ENCODE results near the gene CTNND2.

CTNND2 gene

GRCh38 chr5:11760934-11761603 lies 143.2 kb downstream of the CTNND2 start:
- DNase-seq = peak in 1 of 2 donors; percentile 11

DNA sequence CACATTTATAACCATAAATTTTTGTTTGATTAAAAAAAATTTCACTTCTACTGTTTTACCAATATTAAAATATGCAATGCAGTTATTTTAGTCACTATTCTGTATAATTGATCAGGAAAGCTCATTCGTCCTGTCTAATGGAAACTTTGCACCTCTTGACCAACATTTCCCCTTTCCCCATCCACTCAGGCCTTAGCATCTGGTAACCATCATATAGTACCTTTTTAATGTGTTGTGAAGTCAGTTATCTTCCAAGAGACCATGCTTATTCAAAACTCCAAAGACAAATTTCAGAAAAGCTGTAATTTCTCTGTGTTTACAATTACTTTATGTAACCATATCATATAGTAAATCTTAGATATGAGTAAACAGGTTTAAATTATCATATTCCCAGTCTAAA lies 145.9 kb downstream of the CTNND2 start:
- DNase-seq = no peak

DNA sequence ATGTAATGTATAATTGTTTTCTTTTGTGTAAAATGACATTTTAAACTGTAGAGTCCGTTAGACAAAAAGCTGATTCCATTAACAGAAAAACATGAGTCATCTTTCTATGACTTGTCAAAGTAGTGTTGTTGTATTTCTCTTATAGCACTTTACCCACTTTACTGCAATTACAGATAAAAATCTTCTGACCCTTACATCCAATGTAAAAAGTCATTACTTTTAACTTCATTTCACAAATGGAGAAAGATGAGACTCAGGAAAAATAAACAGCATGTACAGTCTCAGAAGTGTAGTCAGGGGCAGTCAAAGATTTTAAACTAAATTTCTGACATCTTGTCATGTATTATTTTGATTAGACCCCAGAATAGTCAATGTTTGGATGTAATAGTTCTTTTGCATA lies 146.6 kb downstream of the CTNND2 start:
- DNase-seq = no peak

- no peak for DNase-seq
Observed at GRCh38 chr5:11737010-11737409, 167.2 kb downstream of the CTNND2 start.

DNA sequence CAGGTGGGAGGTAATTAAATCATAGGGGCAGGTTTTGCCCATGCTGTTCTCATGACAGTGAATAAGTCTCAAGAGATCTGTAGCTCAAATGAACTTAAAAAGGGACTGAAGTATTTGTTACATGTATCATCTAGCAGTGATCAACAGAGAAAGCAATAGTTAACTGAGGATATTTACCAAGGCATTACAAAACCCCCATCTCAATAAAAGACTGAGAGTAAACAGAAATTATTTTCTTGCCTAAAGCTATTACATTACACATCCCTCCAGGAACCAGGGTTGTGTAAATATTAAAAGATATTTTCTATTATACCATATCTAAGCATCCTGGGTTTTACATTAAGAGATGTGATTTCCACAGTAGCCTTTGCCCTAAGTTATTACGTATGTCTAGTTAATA lies 169.9 kb downstream of the CTNND2 start:
- no peak for DNase-seq

- no peak for DNase-seq
Observed at GRCh38 chr5:11733840-11734192, 170.4 kb downstream of the CTNND2 start.

DNA sequence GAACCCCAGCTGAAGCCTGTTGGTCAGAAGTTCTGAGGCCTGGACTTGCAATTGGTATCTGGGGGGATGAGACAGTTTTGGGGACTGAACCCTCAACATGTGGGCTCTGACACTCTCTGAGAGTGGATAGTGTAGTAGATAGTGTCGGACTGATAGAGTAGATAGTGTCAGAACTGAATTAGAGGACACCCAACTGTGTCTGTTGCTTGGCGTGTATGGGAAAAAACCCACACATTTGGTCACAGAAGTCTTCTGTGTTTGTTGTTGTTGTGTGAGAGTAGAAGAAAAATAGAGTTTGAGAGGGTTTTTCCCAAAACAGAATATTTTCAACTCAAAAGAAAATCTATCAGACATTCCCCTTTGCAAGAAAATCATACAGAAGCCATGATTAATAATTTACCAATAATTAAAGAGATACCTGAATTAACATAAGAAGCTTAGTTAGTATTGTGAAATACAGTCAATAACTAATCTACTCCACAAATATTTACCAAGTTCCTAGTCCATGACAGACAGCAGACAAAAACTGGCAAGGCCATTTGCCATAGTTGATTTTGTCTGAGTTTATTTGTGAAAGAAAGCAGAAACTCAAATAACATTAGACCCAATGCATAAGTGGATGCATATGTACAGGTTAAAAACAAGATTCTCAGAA lies 170.9 kb downstream of the CTNND2 start:
- DNase-seq = no peak

DNA sequence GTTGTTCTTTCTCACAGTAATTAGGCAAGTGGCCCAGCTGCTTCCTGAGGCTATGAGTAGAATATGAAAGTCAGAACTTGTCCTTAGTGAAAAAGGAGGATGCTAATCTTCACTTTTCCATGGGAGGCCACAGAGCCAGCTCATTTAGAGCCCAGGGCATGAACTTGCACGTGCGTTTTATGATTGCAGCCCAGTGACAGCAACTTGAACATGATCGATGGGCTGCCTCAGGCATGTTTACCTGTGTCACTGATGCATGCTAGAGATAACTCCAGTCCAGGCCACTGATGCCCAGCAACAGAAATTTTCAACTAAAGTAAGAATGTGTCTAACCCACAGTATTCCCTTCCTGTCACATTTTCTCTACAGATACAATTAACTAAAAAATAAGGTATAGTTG lies 179.3 kb downstream of the CTNND2 start:
- no peak for DNase-seq

DNA sequence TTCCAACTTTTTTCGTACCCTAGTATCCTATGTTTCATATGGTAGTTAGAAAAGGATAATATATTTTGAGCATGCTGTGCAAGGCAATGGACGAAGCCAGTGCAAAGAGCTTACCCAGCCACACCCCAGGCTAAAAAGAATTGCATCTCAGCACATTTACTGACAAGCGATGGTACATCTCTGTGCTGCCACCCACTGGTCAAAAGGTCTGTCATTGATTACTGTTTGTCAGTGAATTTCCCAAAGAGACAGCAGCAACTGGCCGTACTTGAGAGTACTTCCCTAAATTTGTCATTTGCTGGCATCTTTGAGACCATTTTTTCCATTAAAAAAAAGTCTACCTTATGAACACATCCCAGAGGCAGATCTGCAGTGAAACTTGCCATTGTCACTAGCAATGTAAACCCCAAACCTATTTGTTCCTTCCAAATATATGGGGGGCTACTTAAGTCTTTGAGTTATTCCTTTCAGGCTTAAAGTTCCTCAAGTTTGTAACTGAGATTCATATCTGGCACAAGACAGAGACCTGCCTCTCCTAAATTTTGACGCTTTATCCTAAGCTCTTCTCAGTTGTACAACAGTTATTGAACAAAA lies 184.3 kb downstream of the CTNND2 start:
- DNase-seq = peak; percentile 63 to 78

- peak in 1 of 2 donors; percentile 31 for DNase-seq
Observed at GRCh38 chr5:11715461-11716196, 188.6 kb downstream of the CTNND2 start.

- DNase-seq = no peak
Observed at GRCh38 chr5:11711932-11712331, 192.3 kb downstream of the CTNND2 start.

- peak in 1 of 2 donors; percentile 4 for DNase-seq
Observed at GRCh38 chr5:11709021-11709420, 195.2 kb downstream of the CTNND2 start.

- no peak for DNase-seq
Observed at GRCh38 chr5:11704916-11705315, 199.3 kb downstream of the CTNND2 start.

DNA sequence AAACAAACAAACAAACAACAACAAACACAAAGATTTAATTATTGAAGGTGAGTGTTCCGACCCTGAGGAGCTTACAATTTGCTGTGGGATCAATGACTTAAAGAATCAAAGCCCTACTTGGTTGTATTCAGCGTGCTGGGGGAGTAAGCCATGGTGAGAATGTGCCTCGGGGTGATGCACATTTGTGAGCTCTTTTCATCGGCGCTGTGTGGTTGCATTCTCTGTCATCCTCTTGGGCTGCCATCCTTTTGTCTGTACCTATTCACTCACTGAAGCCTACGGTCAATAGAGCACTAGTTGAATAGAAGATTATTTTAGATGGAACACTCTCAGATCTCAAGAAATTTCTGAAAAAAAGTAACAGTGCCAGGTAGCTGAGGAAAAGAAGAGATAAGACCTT lies 203.9 kb downstream of the CTNND2 start:
- no peak for DNase-seq

DNA sequence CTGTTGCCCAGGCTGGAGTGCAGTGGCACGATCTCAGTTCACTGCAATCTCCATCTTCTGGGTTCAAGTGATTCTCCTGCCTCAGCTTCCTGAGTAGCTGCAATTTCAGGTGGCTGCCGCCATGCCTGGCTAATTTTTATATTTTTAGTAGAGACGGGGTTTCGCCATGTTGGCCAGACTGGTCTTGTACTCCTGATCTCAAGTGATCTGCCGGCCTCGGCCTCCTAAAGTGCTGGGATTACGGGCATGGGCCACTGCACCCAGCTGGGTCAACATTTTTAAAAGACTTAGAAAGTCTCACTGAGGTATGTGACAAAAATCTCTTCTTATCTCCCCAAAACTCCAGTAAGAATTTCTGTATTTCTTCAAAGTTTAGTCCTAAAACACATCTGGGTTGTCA lies 211.6 kb downstream of the CTNND2 start:
- no peak for DNase-seq

DNA sequence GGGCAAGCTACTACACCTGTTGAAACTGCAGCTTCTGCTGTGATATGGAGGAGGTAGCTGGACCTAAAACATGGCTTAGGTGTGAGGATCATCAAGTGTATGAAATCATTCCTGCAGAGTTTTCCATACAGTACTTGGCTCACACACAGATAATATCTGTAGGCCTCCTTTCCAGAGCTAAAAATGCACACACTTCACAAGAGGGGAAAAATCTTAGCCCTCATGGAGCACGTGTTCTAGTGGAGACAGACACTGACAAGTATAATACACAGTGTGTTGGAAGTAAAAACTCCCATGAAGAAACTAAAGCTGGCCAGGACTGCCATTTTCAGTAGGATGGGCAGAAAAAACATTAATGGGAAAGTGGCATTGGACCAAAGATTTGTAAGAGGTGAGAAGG lies 216.7 kb downstream of the CTNND2 start:
- DNase-seq = no peak

DNA sequence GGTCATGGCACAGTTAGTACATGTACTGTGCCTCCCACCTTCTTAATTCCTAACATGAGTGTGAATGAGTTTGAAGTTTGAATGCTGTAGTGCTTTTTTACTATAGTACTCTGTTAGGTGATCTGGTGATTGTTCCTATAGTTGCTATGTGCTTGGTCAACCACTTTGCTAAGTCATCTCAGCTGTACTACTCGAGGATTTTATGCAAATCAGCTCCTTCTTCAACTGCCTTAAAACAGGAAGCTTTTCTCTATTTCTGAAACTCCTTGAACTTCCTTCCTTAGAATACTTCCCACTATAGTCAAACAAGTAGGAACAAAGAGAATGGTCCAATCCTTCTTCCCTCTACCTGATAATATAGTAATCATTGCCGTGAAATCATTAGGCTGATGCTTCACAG lies 219.6 kb downstream of the CTNND2 start:
- no peak for DNase-seq

DNA sequence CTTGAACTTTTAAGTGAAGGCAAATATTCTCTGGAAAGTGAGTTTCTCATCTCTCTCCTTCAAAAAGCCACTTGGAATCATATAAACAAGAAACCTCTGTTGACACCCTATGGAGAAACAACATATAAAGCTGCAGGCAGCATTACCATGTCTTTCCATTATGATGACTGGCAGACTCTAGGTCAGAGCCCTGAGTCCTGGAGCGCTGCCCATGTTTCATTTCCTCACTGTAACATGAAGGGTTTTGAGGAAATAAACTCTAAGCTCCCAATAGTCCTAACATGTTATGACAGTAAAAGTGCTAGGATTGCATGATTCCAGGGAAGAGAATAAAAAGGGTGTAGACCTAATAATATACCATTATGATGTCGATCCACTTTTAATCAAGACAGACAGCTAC lies 220.6 kb downstream of the CTNND2 start:
- DNase-seq = no peak

- no peak for DNase-seq
Observed at GRCh38 chr5:11681796-11682195, 222.4 kb downstream of the CTNND2 start.

DNA sequence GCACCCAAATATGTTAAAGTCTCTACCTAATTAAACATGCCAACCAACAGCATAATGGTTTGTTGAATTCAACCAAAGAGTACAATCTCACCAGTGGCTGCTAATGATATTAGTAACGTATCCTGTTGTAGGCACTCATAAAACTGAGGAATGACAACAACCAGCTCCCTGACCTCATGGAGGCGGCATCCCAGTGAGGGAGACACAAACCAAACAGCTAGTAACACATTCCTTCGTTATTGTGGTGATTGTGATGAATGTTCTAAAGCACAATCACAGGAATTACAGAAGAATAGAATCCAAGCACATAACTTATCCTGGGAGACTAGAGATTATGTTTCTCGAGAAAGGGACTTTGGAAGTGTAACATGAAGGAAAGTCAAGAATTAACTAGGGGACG lies 224.6 kb downstream of the CTNND2 start:
- no peak for DNase-seq

GRCh38 chr5:11675184-11675583 lies 229.1 kb downstream of the CTNND2 start:
- no peak for DNase-seq

DNA sequence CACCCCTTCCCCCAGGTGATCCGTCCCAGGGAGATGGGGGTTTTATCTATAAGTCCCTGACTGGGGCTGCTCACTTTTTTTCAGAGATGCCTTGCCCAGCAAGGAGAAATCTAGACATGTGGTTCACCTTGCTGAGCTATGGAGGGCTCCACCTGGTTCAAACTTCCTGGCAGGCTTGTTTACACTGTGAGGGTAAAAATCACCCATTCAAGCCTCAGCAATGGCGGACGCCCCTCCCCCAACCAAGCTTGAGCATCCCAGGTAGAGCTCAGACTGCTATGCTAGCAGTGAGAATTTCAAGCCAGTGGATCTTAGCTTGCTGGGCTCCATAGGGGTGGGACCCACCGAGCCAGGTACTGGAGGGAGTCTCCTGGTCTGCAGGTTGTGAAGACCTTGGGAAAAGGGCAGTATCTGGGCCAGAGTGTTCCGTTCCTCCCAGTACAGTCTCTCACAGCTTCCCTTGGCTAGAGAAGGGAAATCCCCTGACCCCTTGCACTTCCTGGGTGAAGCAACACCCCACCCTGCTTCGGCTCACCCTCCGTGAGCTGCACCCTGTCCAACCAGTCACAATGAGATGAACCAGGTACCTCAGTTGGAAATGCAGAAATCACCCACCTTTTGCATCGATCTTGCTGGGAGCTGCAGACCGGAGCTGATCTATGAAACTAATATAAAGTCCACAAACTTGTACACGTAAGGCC lies 231.7 kb downstream of the CTNND2 start:
- no peak for DNase-seq

- DNase-seq = no peak
Observed at GRCh38 chr5:11658376-11658775, 245.9 kb downstream of the CTNND2 start.
